Subcutaneous adipose tissue (tissue), 4 donors: ENCODE data around the gene KAT8. TPM values are rescaled to one million over a fixed set of nuclear protein-coding genes. Genes with fewer than 3 reads are reported as not detected.

Experiments used
- total RNA-seq, 4 donors: library from RNA; depleted of rRNA; stranded (reverse); fragments of >200 nt; gene quantifications; one replicate each; pipeline ENCODE4 v1.1.0, GENCODE V29; 2016
- TF ChIP-seq, protein P1 (sequence below): fragments of 450-650 bp; IDR thresholded peaks from one replicate; pipeline ENCODE4 v1.5.1; 2016; ENCODE audit warnings: low read depth, mild to moderate bottlenecking, control low read depth, antibody characterized with exemption, moderate library complexity

Gene KAT8
- total RNA-seq, 4 donors from 2014 or later = 42.3 to 71.2 (median 51.9) TPM

DNA sequence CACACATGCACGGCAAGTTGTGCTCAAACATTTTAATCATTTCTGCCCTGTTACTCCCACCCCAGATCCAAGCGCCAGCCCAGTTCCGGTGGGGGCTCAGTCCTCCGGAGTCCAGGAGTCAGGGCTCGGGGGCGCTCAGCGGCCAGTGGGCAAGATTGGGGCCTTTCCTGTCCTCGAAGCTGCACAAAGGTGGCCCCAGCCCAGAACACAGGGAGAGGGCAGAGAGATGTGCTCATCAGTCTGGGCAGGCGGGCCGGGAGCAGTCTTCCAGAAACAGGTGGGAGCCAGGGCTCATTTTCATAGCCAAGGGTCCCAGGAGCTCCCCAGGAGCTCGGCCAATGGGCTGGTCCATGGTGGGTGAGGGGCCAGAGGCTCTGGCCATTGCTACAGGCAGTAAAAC lies 14.0 kb downstream of the KAT8 start:
- TF ChIP-seq, protein P1, sequence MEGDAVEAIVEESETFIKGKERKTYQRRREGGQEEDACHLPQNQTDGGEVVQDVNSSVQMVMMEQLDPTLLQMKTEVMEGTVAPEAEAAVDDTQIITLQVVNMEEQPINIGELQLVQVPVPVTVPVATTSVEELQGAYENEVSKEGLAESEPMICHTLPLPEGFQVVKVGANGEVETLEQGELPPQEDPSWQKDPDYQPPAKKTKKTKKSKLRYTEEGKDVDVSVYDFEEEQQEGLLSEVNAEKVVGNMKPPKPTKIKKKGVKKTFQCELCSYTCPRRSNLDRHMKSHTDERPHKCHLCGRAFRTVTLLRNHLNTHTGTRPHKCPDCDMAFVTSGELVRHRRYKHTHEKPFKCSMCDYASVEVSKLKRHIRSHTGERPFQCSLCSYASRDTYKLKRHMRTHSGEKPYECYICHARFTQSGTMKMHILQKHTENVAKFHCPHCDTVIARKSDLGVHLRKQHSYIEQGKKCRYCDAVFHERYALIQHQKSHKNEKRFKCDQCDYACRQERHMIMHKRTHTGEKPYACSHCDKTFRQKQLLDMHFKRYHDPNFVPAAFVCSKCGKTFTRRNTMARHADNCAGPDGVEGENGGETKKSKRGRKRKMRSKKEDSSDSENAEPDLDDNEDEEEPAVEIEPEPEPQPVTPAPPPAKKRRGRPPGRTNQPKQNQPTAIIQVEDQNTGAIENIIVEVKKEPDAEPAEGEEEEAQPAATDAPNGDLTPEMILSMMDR = no peak

- TF ChIP-seq, protein P1 = no peak
Observed at GRCh38 chr16:31131841-31132271, 14.4 kb downstream of the KAT8 start.

DNA sequence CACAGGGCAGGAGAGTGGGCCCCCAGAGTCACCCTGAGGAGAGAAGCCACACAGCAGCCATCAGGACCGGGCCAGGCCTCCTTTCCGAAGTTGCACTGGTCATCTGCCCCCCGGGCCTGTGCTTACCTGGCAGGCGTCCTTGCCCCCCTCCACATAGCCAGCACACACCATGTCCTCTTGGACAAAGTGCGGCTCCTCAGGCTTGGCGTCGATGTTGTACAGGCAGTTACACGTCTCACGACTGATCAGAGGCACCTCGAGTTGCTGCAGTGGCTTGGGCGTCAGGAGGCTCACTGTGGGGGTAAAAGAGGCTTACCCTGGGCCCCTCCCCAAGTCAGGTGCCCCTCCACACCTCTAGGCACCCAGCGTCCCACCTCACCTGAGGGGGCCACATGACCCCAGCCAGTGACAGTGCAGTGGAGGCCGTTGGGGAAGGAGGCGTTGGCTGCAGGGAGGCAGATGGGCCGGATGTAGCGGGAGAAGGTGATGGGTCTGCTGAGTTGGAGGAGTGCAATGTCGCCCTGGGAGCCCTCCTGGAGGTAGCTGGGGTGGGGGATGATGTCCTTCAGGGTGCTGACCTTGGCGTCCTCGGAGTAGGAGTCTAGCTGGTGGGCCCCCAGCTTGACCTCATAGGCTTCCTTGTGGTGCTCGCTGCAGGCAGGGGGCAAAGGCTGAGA lies 15.0 kb downstream of the KAT8 start:
- TF ChIP-seq, protein P1 = no peak

DNA sequence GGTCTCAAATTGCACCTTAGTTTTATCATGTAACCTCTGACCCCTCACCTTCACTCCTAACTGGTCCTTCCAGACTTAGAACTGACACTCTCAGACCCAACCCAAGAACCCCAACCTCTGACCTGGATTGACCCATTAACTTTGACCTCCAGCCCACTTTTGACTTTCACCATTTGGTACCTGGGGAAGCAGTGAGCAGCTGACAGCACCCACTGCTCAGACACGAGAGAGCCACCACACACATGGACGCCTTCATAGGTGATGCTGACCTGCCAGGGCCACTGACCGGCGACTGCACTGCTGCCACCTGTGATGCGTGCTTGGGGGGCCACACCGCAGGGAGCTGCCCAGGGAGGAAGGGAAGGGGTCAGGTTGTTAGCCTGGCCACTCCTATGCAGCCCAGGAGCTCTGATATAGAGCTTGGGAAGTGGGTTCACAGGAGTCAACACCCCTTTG lies 15.6 kb downstream of the KAT8 start:
- TF ChIP-seq, protein P1 = no peak

DNA sequence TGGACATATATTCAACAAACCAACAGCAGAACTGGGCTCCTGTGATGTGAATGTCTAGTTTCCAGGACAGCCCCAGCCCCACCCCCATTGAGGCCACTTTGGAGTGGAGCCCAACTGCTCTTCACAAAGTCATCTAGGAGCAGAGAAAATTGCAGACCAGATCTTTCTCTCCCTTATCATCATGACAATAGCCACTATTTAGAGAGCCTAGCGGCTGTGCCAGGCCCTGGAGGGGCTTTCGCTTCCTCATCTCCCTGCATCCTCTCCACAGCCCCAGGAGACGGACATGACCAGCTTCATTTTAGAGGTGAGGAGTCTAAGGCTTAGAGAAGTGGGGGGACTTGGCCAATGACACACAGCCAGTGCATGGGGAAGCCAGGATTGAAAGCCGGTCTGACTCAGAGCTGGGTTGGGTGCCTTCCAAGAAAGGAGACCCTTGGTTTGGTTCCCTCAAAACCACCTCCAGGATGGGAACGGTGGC lies 16.7 kb downstream of the KAT8 start:
- TF ChIP-seq, protein P1 = no peak

- TF ChIP-seq, protein P1 = no peak
Observed at GRCh38 chr16:31134625-31135534, 17.4 kb downstream of the KAT8 start.
